HG03432 (cell line): Measurements from ENCODE around the gene METAP1D.
A peak's percentile ranks its signal among the peaks of the same experiment; 100 is the strongest.

Source experiments
- ATAC-seq: cut with Tn5 transposase; IDR thresholded peaks from one replicate; pipeline ENCODE4 v1.9.1; 2021; ENCODE audit warnings: mild to moderate bottlenecking, moderate library complexity; ENCODE audit not compliant: unreplicated experiment

METAP1D gene

GRCh38 chr2:172079416-172079815 lies 79.7 kb downstream of the METAP1D start:
- ATAC-seq, result no peak

GRCh38 chr2:172079838-172080640 lies 80.3 kb downstream of the METAP1D start:
- no peak for ATAC-seq

DNA sequence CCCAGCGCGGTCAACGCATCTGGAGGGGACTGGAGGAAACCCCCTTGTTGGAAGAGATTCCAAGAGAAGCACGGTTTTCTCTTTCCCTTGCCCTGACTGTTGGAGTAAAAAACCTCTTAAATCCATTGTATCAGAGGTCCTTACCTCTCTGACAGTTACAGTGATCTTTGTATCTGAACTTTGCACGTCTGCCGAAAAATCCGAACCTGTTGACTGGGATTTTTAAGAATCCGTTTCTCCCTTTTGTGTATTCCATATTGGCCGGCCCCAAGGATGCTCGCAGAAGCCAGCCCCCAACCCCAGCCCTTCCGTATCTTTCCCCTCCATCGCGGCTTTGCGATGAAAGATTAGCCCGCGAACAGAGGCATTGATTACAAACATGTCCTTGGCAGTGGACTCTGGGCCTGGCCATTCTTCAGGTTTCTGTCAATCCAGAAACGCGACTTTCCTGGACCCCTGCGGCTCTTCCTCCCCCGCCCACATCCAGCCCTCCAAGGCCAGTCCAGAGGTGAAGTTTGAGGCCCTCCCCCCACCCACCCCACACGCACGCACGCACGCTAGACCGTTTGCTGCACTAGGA lies 81.0 kb downstream of the METAP1D start:
- no peak for ATAC-seq

- no peak for ATAC-seq
Observed at GRCh38 chr2:172081221-172082022, 81.7 kb downstream of the METAP1D start.

- ATAC-seq, result no peak
Observed at GRCh38 chr2:172082105-172082943, 82.6 kb downstream of the METAP1D start.

- ATAC-seq, result no peak
Observed at GRCh38 chr2:172082944-172083627, 83.3 kb downstream of the METAP1D start.

GRCh38 chr2:172083628-172084394 lies 84.1 kb downstream of the METAP1D start:
- no peak for ATAC-seq

DNA sequence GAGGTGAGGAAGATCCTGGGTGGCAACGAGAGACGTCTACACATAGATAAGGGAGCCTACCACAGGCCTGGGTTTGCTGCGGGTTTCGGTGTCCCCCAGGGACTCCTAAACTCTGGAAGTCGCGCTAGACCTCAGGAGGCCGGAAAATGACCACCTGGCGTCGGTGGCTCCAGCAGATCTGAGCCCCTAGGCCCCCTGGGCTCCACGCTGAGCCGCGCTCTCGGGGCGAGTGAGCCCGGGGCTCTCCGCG lies 84.6 kb downstream of the METAP1D start:
- peak; percentile 14 for ATAC-seq

GRCh38 chr2:172084645-172085459 lies 85.1 kb downstream of the METAP1D start:
- peak; percentile 89 for ATAC-seq

- peak; percentile 13 for ATAC-seq
Observed at GRCh38 chr2:172085460-172086159, 85.9 kb downstream of the METAP1D start, which contains the start of gene DLX1. DLX1 (plus strand) TSS chr2:172085507; CDS start chr2:172085678, 171 bp downstream.

DNA sequence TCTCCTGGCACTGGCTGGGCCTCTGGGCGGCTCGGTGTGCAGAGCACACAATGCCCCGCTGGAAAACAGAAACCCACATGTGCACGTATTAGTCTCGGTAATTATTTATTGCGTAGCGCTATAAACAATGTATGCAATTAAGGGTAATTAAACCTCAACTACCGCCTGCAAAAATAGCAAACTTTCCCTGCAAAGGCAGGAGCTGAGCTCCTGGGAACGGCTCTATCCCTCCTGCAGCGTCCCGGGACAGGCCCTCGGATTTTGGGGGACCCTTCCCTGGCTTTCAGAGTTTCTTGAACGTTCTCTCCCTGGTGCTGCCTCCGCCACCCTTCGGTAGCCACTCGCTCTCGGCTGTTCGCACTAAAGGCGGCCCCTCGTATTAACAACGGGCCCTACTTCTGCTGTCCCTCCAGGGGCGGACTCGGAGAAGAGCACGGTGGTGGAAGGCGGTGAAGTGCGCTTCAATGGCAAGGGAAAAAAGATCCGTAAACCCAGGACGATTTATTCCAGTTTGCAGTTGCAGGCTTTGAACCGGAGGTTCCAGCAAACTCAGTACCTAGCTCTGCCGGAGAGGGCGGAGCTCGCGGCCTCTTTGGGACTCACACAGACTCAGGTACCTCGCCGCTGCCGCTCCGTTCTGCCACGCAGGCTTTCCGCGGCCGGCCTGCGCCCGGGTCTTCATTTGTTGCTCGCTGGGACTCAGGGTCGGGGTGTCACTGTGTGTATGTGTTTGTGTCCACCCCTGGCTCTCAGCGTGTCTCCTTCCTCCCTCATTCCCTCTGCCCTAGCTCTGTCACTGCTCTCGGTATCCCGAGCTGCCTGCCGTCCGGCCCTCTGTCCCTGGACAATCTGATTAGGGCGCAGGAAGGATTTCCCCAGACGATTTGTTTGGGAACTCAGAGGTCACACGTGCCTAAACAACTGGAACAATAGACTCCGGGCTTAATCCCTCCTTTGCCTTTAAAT lies 86.8 kb downstream of the METAP1D start:
- no peak for ATAC-seq

DNA sequence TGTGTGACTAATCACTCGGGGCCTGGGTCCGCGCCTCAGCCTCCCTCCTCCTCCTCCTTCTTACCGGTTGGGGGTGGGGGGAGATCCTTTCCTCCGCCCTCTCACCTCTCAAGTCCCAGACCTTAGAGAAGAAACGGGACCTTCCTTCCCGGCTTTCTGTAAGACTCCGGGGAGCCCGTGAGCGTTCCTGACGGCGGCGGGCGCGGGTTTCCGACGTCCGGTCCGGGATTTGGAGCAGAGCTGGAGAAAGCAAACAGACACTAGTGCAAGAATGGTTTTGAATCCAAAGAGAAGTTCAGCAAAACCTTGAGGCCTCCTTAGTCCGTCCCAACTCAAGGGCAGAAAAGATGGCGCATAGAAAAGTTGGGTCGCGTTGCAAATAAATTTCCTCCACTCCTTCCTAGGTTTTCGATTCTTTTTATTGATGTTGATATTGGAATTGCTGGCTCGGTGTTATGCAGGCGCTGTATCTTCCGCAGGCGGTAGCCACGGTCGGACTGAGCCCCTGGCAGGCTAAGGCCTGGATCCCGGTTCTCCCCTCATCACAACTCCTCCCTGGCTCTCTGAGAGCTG lies 87.5 kb downstream of the METAP1D start:
- ATAC-seq, result no peak

DNA sequence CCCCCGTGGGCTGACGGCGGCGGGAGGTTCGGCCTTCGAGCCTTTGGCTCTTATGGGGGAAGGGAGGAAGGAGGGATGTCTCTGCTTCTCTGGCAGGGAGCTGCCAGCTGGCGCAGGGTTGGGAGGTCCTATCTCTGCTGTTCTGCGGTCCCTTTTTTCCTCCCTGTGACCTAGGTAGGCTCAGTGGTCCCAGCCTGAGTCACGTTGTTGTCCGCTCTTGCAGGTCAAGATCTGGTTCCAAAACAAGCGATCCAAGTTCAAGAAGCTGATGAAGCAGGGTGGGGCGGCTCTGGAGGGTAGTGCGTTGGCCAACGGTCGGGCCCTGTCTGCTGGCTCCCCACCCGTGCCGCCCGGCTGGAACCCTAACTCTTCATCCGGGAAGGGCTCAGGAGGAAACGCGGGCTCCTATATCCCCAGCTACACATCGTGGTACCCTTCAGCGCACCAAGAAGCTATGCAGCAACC lies 88.1 kb downstream of the METAP1D start:
- no peak for ATAC-seq

GRCh38 chr2:172088245-172089004 lies 88.7 kb downstream of the METAP1D start:
- no peak for ATAC-seq

- no peak for ATAC-seq
Observed at GRCh38 chr2:172089005-172089504, 89.3 kb downstream of the METAP1D start.

DNA sequence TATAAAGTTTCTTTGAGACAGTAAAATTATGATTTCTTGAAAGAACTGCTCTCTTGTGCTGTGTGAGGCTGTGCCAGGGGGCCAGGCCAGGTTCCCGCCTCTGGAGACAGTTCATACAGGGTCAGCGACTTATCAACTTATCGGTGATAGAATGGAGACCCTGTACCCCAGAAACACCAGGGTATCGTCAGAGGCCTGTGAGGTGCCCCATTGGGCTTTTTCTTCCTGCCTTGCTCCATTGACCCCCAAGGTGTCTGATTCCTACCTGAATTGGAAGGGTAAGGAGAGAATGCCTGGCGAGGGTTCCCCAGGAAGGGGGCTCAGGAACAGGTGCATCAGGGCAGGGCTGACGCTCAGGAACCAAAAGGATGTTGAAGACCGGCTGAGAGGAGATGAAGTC lies 89.9 kb downstream of the METAP1D start:
- ATAC-seq, result no peak
